ENCODE results near the gene SPTB.

Gene SPTB

GRCh38 chr14:64762044-64763034 is 117.4 kb downstream of the SPTB start:
- no peak for DNase-seq (ENCODE audit: low read depth, low spot score)
- TF ChIP-seq SUZ12 (IDR thresholded peaks at IDR 0.05; ENCODE audit: extremely low read depth, insufficient read depth, insufficient read length) = no peak
- no peak for TF ChIP-seq YY1 (IDR thresholded peaks at IDR 0.05; ENCODE audit: insufficient read depth, insufficient read length)
- TF ChIP-seq ZNF274 (IDR thresholded peaks at IDR 0.05; ENCODE audit: low read depth, low read length) = no peak
- no peaks in the 10 kb centered on the region for H3K36me3 ChIP-seq (ENCODE audit: insufficient read depth, insufficient read length, low read length)
- no peaks in the 10 kb centered on the region for H3K9me3 ChIP-seq (ENCODE audit: insufficient read depth, low read length)
- peak overlapping the region; percentile 26 for H3K9ac ChIP-seq (ENCODE audit: insufficient read length, low read depth)
- H3K4me3 ChIP-seq (ENCODE audit: insufficient read length, low read depth) = no peak overlapping the region
- H3K4me1 ChIP-seq (ENCODE audit: insufficient read depth, insufficient read length) = peaks cover 42% of the 10 kb centered on the region
- H3K27me3 ChIP-seq (ENCODE audit: insufficient read depth, insufficient read length) = peaks cover 5% of the 10 kb centered on the region

GRCh38 chr14:64761441-64762043 is 118.2 kb downstream of the SPTB start:
- no peak overlapping the region for H3K9ac ChIP-seq (ENCODE audit: insufficient read length, low read depth)
- no peaks in the 10 kb centered on the region for H3K36me3 ChIP-seq (ENCODE audit: insufficient read depth, insufficient read length, low read length)
- TF ChIP-seq YY1 (IDR thresholded peaks at IDR 0.05; ENCODE audit: insufficient read depth, insufficient read length) = no peak
- TF ChIP-seq ZNF274 (IDR thresholded peaks at IDR 0.05; ENCODE audit: low read depth, low read length) = no peak
- no peak for TF ChIP-seq SUZ12 (IDR thresholded peaks at IDR 0.05; ENCODE audit: extremely low read depth, insufficient read depth, insufficient read length)
- DNase-seq (ENCODE audit: low read depth, low spot score) = no peak
- no peak overlapping the region for H3K4me3 ChIP-seq (ENCODE audit: insufficient read length, low read depth)
- peaks cover 4% of the 10 kb centered on the region; the same call in 1 of the 2 replicates for H3K9me3 ChIP-seq (ENCODE audit: insufficient read depth, low read length)
- peaks cover 35% of the 10 kb centered on the region for H3K4me1 ChIP-seq (ENCODE audit: insufficient read depth, insufficient read length)
- H3K27me3 ChIP-seq (ENCODE audit: insufficient read depth, insufficient read length) = peaks cover 5% of the 10 kb centered on the region

GRCh38 chr14:64760916-64761315 is 118.8 kb downstream of the SPTB start:
- no peak for TF ChIP-seq SUZ12 (IDR thresholded peaks at IDR 0.05; ENCODE audit: extremely low read depth, insufficient read depth, insufficient read length)
- no peak for TF ChIP-seq ZNF274 (IDR thresholded peaks at IDR 0.05; ENCODE audit: low read depth, low read length)
- no peak for TF ChIP-seq YY1 (IDR thresholded peaks at IDR 0.05; ENCODE audit: insufficient read depth, insufficient read length)
- Histone ChIP-seq H3K9ac (ENCODE audit: insufficient read length, low read depth) (no peak overlapping the region), H3K4me1 (ENCODE audit: insufficient read depth, insufficient read length) (peaks cover 30% of the 10 kb centered on the region), H3K9me3 (ENCODE audit: insufficient read depth, low read length) (peaks cover 5% of the 10 kb centered on the region; the same call in 1 of the 2 replicates), H3K27me3 (ENCODE audit: insufficient read depth, insufficient read length) (peaks cover 5% of the 10 kb centered on the region), H3K4me3 (ENCODE audit: insufficient read length, low read depth) (no peak overlapping the region), H3K36me3 (ENCODE audit: insufficient read depth, insufficient read length, low read length) (no peaks in the 10 kb centered on the region)
- no peak for DNase-seq (ENCODE audit: low read depth, low spot score)

- DNase-seq (ENCODE audit: low read depth, low spot score) = no peak
- H3K4me1 ChIP-seq (ENCODE audit: insufficient read depth, insufficient read length) = peaks cover 26% of the 10 kb centered on the region
- H3K4me3 ChIP-seq (ENCODE audit: insufficient read length, low read depth) = no peak overlapping the region
- peaks cover 5% of the 10 kb centered on the region for H3K27me3 ChIP-seq (ENCODE audit: insufficient read depth, insufficient read length)
- TF ChIP-seq SUZ12 (IDR thresholded peaks at IDR 0.05; ENCODE audit: extremely low read depth, insufficient read depth, insufficient read length) (no peak), ZNF274 (IDR thresholded peaks at IDR 0.05; ENCODE audit: low read depth, low read length) (no peak), YY1 (IDR thresholded peaks at IDR 0.05; ENCODE audit: insufficient read depth, insufficient read length) (no peak)
- no peak overlapping the region for H3K9ac ChIP-seq (ENCODE audit: insufficient read length, low read depth)
- peaks cover 5% of the 10 kb centered on the region; the same call in 1 of the 2 replicates for H3K9me3 ChIP-seq (ENCODE audit: insufficient read depth, low read length)
- H3K36me3 ChIP-seq (ENCODE audit: insufficient read depth, insufficient read length, low read length) = no peaks in the 10 kb centered on the region
These were observed 119.5 kb downstream of the SPTB start for GRCh38 chr14:64760146-64760755.

GRCh38 chr14:64759555-64759938 is 120.2 kb downstream of the SPTB start:
- TF ChIP-seq YY1 (IDR thresholded peaks at IDR 0.05; ENCODE audit: insufficient read depth, insufficient read length) (no peak), ZNF274 (IDR thresholded peaks at IDR 0.05; ENCODE audit: low read depth, low read length) (no peak), SUZ12 (IDR thresholded peaks at IDR 0.05; ENCODE audit: extremely low read depth, insufficient read depth, insufficient read length) (no peak)
- DNase-seq (ENCODE audit: low read depth, low spot score) = no peak
- peaks cover 5% of the 10 kb centered on the region for H3K27me3 ChIP-seq (ENCODE audit: insufficient read depth, insufficient read length)

GRCh38 chr14:64758691-64759554 is 120.8 kb downstream of the SPTB start:
- Histone ChIP-seq H3K9ac (ENCODE audit: insufficient read length, low read depth) (no peak overlapping the region), H3K4me1 (ENCODE audit: insufficient read depth, insufficient read length) (peaks cover 20% of the 10 kb centered on the region), H3K9me3 (ENCODE audit: insufficient read depth, low read length) (peaks cover 5% of the 10 kb centered on the region; the same call in 1 of the 2 replicates), H3K27me3 (ENCODE audit: insufficient read depth, insufficient read length) (peaks cover 3% of the 10 kb centered on the region), H3K4me3 (ENCODE audit: insufficient read length, low read depth) (no peak overlapping the region), H3K36me3 (ENCODE audit: insufficient read depth, insufficient read length, low read length) (no peaks in the 10 kb centered on the region)
- DNase-seq (ENCODE audit: low read depth, low spot score) = no peak
- no peak for TF ChIP-seq YY1 (IDR thresholded peaks at IDR 0.05; ENCODE audit: insufficient read depth, insufficient read length)
- TF ChIP-seq SUZ12 (IDR thresholded peaks at IDR 0.05; ENCODE audit: extremely low read depth, insufficient read depth, insufficient read length) = no peak
- no peak for TF ChIP-seq ZNF274 (IDR thresholded peaks at IDR 0.05; ENCODE audit: low read depth, low read length)

More at GRCh38 chr14:64759555-64759938, 120.2 kb downstream of the SPTB start:
- H3K9ac ChIP-seq (ENCODE audit: insufficient read length, low read depth) = no peak overlapping the region
- H3K4me1 ChIP-seq (ENCODE audit: insufficient read depth, insufficient read length) = peaks cover 24% of the 10 kb centered on the region
- H3K9me3 ChIP-seq (ENCODE audit: insufficient read depth, low read length) = peaks cover 5% of the 10 kb centered on the region; the same call in 1 of the 2 replicates
- H3K4me3 ChIP-seq (ENCODE audit: insufficient read length, low read depth) = no peak overlapping the region
- no peaks in the 10 kb centered on the region for H3K36me3 ChIP-seq (ENCODE audit: insufficient read depth, insufficient read length, low read length)

Data from NT2/D1 (cell line).